GM18502 (cell line): ENCODE data around the gene TMEM150B.

Experiments
- ATAC-seq: cut with Tn5 transposase; IDR thresholded peaks from one replicate; pipeline ENCODE4 v1.9.1; 2021; ENCODE audit warnings: mild to moderate bottlenecking; ENCODE audit not compliant: unreplicated experiment, poor library complexity

Gene TMEM150B

DNA sequence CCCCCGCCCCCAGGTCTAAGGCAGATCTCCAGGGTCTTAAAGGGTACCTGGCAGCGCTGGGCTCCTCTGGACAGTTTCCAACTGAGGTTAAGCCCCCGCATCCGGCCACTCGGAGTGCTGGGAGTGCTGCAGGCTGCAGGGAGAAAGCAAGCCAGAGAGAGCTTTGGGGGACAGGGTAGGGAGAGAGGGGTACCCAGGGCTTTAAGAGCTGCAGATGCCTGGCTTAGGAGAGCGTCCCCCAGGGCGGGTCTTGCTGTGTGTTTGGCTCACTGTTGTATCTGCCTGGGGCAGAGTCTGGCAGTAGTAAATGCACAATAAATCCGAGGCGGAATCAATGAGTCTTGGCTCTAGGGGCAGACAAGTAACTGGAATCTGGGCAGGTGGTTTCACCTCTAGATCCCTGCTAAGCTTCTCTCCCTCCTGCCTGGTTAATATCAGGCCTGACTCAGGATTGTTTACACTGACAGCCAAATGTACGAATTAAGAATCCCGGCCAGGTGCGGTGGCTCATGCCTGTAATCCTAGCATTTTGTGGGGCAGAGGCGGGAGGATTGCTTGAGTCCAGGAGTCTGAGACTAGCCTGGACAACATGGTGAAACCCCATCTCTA lies 30.2 kb upstream of the TMEM150B start:
- no peak for ATAC-seq

DNA sequence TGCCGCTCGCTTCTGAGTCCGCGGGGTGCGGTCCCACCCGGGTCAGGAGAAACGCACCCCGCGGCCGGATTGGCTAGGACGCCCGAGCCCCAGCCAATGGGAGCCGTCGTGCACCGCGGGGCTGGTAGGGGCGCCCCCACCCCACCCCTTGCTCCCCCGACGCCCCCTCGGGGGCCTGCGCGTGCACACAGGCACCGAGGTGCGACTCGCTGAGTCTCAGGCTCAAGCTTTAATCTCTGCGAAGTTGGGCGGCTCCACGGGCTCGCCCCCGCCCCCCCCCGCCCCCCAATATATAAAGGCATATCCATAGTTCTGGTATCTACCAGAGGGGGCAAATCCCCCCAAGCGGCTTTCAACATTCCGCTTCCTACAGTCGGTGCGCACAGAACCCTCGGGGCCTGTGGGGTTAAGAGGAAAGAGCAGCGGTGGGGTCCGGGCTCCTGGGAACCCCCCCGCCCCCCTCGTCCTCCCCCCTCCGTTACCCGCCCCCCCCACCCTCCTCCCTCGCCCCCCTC lies 29.6 kb upstream of the TMEM150B start, which contains the start of gene COX6B2:
COX6B2 (minus strand) TSS at position 22 of the 515 bp plus-strand sequence. CDS start 198 bp downstream, outside the sequence.
- ATAC-seq, result no peak

DNA sequence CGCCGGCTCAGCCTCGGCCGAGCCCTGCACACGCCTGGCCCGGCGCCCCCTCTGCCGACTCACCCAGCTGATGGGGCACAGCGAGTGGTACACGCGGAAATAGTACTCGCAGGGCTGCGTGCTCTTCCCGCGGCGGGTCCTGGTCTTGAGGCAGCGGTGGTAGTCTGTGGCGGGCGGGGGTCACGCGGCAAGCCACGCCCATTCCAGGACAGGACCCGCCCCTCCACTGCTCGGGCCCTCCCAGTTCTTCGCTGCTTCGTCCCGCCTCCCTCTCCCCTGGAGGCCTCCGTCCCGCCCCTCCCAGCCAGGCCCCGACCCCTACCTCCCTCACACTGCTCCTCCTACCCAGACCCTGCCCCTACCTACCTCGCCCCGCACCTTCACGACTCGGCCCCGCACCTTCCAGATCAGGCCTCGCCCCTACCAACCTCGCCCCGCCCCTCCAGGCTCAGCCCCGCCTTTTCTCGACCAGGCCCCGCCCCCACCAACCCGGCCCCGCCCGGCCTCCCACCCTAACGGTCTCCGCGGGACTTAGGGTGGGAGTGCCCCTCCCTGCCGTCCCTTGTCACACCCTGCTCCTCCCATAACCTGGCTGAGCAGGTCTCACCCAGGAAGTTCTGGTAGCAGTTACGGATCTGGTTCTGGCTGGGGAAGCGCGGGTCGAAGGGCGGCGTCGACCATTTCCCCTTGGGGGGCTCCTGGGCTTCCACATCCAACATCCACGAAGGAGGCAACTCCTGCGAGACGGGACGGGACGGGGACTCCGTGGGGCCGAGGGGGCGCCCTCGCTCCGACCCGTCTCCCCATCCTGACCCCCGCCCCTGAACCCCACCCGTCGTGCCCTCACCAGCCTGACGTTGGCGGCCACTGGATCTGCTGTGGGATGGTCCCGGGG lies 28.9 kb upstream of the TMEM150B start:
- ATAC-seq, result no peak

DNA sequence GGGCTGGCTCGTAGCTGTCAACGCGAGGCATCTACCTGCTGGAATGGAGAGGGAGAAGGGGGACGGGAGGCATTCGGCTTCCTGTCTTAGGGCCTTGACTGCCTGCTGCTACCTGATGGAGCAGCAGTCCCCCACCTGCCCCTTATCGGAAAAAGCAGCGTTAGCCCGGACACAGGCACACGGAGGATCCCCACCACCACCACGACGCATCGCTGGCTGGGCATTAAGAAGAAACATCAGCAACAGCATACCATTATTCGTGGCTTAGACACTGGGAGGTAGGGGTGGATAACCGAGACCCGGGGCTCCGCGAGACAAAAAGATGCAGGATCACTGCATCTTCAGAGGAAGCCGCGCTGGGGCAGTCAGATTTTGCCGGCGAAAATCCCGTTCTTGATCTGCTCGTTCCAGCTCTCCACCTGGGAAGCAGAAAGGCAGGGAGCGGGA lies 28.2 kb upstream of the TMEM150B start:
- no peak for ATAC-seq

DNA sequence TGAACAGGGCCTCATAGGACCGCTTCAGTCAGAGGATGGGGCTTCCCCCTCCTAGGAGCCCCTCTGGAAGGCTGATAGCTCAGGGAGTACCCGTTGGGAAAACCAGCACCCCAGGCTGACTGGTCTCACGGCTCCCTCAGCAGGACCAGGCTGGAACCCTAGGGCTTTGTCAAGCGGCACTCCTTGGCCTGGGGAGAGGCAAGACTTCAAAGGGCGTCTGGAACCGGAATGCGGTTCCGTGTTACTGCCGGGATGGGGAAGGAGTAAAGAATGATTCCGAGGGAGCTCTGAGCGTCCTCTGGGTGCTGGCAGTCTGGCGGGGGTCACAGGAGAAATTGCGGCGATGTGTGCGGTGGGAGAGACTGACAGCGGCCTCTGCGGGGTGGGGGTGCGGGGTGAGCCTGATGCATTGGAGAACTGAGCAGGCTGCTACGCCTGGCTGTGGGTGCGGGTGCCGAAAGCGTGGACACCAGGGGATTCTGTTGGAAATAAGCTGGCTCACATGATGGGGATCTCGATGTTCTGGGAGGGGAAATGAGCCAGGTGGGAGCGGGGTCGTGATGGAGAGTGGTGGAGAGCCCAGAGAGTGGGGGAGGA lies 27.5 kb upstream of the TMEM150B start:
- no peak for ATAC-seq

DNA sequence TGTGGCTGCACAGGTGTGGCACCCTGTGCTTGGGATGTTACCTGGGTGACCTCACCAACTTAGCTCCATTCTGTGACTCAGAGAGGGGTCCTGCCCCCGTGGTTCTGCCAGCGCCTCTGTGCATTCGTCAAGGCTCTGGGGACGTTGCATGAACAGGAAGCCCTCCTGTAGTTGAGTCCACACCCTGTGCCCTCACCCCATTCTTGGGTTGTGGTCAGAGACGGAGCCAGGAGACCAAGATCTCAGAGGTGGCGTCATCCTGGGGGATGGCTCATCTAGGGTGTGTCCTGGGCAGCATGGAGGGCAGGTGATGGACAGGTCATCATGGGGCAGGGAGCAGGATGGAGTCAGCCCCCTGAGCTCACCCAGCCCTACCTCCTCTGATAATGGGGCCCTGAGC lies 26.9 kb upstream of the TMEM150B start:
- no peak for ATAC-seq

DNA sequence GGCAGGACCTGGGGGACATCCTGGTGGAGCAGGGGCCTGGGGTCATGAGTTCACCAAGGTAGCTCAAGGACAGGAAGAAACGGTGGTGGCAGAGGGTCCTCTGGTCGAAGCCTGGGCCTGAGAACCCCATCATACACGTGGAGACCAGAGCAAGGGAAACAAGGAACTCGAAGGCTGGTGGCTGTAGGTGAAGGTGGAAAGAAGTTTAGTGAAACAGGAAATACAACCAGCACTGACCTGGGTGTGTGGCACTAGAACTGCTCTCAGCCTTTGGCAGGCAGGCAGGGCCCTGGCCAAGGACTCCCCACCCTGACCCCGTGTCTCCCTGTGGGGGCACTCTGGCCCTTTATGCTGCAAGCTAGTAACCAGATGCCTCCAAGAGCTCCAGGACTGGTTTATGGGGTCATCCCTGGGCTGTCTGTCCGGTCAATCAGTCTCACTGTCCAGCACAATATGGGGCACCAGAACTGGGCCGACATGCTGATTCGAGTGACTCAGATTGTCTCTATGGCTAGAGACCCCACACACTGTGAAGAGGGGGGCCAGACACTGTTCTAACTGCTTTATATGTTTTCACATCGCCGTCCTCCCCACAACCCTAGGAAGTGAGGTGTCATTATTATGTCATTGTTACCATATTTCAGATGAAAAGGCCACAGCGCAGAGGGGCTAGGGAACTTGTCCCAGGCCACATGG lies 25.6 kb upstream of the TMEM150B start:
- no peak for ATAC-seq

DNA sequence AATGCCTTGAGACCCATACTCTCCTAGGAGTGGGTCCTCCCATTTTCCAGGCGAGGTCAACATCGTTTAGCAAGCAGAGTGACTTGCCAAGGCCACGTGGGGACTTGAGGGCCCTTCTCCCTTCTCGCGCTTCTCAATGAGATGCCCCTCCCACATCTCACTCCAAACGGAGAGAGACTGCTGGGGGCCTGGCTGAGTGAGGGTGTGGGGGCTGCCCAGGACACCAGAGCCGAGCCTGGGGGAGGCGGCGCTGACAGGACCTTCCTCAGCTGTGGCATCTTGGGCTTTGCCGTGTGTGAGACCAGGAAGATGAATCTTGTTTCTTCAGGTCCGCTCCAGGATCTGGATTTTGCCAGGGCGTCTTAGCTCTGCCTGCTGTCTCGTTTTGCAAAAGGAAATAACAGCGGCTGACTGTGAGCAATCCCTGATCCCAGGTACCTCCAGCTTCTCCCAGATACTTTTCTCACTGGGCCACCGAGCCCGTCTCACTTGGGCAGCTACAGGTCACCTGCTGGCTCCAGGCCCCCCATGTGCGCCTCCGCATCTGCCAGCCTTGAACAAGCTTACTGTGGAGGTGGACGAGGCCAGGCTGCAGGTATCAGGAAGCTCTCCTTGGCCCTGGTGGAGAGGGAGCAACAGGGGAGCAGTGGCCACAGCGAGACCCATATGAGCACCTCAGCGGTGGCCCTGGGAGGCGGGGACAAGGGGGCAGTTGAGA lies 23.3 kb upstream of the TMEM150B start:
- ATAC-seq, result no peak

DNA sequence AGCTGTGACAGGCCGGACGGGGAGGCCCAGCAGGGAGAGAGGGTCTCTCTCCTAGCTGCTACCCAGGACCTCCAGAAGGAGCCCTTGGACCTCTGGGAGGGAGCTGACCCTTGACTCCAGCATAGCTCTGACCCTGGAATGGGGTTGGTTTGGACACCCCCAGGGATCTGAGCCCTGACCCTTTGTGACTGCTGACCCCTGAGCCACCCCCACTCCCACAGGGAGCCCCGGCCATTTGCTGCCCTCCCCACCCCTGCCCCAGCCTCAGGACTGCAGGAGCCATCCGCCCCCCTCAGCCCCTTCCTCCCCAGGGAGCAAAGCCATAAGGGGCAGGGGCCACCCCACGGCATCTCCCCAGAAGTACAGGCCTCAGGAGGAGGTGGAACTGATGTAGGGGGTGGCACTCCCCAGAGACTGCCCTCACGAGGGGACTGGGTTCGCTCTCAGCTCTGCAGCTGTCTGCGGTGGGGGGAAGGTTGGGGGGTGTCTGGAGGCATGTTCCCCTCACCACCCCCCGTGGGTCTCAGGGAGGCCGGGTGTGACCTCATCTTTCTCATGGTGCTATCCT lies 22.4 kb upstream of the TMEM150B start:
- ATAC-seq, result no peak

DNA sequence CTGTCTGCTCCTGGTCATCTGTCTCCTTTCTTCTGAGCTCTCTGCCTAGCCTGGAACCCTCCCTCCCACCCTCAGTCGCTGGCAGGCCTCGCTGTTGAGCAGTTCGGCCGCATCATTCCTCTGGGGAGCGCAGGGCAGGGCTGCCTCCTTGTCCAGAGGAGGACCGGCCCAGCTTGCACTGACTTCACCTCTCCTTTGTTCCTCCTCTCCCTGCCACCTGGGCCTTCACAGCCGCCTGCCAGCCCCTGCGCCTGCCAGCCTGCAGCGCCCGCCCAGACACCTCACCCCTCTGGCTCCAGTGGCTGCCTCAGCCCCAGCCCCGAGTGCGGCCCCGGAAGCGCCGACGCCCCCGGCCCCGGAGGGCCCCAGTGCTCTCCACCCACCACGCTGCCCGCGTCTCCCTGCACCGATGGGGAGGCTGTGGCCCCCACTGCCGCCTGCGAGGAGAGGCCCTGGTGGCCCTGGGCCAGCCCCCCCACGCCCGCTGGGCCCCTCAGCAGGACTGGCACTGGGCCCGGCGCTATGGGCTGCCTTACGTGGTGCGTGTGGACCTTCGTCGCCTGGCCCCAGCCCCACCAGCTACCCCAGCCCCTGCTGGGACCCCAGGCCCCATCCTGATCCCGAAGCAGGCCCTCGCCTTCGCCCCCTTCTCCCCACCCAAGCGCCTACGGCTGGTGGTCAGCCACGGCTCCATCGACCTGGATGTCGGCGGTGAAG lies 21.7 kb upstream of the TMEM150B start:
- no peak for ATAC-seq

DNA sequence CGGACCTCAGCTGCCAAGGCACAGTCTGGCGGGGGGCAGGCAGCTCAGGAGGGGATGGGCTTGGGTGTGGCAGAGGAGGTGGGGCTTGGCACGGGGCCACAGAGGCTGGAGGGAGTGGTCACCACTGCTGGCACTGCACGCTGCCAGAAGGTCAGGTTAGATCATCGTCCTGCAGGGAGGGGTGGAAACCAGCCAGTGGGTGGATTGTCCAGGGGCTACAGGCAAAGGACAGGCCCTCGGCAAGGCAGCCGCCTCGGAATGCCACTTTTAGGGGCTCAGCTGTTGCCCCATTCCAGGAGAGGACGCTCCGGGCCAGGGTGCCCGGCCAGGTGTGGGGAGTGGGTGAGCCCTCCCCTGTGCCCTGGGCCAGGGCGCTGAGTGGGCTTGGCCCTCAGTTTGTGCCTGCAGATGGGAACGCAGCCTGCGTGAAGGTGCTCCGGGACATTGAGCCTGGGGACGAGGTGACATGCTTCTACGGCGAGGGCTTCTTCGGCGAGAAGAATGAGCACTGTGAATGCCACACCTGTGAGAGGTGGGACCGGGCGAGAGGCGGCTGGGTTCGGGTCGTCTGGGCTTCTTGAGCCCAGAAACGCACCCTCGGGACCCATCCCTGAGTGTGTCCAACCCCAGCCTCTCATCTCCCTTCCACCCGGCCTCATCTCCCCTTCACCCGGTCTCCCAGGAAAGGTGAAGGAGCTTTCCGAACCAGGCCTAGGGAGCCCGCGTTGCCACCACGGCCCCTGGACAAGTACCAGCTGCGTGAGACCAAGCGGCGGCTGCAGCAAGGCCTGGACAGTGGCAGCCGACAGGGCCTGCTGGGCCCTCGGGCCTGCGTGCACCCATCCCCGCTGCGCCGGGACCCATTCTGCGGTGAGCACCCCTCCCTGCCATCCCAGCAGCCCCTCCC lies 20.9 kb upstream of the TMEM150B start:
- no peak for ATAC-seq

DNA sequence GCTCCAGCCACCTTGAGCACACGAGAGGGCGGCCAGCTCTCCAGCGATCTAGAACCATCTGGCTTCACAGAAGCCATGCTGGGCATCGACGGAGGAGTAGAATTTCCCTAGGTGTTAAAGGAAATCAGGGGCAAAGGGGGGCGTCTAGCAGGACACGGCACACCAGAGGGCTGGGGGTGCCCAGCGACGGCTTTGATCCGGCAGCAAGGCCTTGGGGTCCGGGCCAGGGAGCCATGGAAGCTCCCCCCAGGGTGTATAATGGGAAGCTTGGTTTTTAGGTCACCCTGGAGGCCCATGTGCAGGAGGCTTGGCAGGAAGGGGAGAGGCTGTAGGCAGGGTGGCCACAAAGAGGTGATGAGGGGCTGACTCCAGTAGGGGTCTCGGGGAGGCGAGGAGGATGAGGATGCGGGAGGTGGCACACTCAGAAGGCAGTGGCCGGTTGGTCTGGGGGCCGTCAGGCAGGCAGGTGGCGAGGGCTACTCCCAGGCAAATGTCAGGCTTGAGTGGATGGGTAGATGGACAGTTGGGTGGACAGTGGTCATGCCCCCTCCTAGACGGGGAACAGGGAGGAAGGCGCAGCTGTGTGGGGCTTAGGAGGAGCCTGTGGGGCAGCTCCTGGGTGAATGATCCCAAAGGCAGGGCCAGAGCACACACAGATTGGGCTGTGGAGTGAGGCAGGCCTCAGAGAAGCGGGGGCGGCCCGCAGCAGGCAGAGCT lies 20.1 kb upstream of the TMEM150B start:
- ATAC-seq, result no peak

DNA sequence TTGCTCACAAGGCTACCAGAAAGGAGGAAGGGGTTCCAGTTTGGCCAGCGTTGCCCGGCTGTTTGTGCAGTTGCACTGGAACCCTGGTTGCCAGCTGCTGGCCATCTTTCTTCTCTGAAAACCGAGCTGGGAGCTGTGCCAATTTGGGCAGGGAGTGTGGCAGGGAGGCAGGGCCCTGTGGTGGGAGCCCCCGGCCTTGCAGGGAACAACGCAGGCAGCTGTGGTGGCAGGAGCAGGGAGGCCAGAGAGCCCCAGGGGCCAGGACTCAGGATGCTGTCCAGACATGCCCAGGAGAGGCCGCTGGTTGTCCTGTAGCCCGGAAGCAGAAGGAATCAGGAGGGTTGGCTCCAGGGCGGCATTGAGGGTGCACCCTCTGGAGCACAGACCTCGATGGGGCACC lies 19.3 kb upstream of the TMEM150B start:
- ATAC-seq, result no peak

DNA sequence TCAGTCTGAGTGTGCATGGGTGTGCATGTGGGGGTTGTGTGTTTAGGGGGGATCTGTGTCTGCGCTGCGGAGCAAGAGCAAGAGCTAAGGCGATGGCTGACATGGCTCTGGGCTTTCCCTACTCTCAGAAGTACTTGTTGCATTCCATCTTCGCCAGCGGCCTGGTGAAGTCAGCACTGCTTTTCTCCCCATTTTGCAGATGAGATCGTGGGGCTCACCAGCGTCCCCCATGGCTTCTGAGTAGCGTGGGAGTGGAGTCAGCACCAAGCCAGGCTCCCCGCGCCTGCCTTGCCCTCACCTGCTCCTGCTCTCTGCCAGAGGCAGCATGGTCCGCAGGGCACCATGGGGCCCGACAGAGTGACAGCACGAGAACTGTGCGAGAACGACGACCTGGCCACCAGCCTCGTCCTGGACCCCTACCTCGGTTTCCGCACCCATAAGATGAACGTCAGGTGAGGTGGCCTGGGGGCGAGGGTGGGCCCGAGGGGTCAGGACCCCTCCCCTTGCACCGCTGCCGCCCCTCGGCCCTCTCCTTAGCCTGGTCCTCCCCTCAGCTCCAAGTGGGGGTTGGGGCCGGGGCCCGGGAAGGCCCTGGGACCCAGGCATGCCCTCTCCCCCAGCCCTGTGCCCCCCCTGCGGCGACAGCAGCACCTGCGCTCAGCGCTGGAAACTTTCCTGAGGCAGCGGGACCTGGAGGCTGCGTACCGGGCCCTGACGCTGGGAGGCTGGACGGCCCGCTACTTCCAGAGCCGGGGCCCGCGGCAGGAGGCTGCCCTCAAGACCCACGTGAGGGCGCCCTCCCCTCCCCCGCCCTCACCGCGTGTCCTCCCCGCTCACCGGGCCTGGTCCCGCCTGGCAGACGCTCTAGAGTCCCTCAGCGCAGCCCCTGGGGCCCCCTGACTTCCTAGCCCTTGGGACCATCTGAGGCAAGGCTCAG lies 16.7 kb upstream of the TMEM150B start:
- no peak for ATAC-seq

DNA sequence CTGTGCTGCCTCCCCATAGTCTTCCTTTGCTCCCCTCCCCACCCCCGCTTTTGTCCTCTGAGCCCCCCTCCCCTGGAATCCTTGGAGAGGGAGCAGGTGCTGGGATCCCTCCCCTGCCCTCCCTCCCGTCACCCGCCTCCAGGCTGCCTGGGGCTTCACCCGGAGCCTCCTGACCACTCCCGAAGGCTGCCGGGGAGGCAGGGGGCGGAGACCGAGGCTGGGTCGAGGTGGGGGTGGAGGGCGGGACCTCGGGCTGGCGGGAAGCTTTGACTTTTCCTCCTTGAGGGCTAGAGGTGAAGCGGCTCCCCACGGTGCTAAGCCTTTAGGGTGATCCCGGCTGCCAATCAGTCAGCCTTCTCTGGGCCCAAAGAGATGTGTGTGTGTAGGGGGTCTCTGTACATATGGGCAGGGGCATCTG lies 16.0 kb upstream of the TMEM150B start:
- ATAC-seq, result no peak

DNA sequence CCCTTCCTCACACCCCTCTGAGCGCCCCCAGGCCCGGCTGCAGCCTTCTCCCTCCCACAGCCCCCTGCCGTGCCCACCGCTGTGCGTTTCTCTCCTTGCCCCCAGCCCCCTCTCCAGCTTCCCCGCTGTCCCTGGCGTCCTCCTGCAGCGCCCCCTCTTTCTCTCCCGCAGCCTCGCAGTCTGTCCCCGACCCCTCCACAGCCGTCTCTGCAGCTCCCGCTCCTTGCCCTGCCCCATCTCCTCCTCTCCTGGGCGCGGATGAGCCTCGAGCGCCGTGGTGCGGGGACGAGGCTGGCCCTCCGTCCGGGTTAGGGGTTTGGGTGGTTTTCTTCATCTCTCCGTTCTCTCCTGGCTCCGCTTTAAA lies 15.6 kb upstream of the TMEM150B start:
- no peak for ATAC-seq
